ENCODE results near the gene MINK1.

DNA sequence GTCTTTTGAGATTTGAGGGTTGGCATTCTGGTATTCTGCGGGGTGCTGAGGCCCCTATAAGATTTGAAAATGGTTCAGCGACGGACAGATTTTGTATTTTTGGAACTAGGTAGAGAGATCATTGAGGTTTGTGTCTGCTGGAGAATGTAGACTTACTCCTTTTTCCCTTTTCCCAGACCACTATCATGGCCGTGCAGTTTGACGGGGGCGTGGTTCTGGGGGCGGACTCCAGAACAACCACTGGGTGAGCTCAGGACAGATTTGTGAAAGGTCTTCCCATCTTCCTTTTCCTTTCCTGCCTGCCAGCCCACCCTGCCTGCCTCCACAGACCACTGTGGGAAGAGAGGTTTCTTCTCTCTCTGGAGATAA, 36.6 kb upstream of the MINK1 start:
- TF ChIP-seq, protein P1, sequence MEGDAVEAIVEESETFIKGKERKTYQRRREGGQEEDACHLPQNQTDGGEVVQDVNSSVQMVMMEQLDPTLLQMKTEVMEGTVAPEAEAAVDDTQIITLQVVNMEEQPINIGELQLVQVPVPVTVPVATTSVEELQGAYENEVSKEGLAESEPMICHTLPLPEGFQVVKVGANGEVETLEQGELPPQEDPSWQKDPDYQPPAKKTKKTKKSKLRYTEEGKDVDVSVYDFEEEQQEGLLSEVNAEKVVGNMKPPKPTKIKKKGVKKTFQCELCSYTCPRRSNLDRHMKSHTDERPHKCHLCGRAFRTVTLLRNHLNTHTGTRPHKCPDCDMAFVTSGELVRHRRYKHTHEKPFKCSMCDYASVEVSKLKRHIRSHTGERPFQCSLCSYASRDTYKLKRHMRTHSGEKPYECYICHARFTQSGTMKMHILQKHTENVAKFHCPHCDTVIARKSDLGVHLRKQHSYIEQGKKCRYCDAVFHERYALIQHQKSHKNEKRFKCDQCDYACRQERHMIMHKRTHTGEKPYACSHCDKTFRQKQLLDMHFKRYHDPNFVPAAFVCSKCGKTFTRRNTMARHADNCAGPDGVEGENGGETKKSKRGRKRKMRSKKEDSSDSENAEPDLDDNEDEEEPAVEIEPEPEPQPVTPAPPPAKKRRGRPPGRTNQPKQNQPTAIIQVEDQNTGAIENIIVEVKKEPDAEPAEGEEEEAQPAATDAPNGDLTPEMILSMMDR (IDR thresholded peaks at IDR 0.05), result no peak
- TF ChIP-seq EP300 (IDR thresholded peaks at IDR 0.05; ENCODE audit: low read depth) (no peak), POLR2A (IDR thresholded peaks at IDR 0.05) (no peak), POLR2AphosphoS5 (IDR thresholded peaks at IDR 0.05) (no peak)

Data from transverse colon (tissue), 4 donors.